GM13977 (cell line): ENCODE results near the gene TAF6L.

Experiments
- DNase-seq: peaks from one replicate; pipeline ENCODE4 v3.0.0; 2012; ENCODE audit warnings: low spot score
- CTCF ChIP-seq: IDR thresholded peaks from 2 replicates; pipeline ENCODE4 v1.5.1; 2012; ENCODE audit warnings: mild to moderate bottlenecking, control low read depth; ENCODE audit not compliant: insufficient read depth; ENCODE audit errors: extremely low read depth, missing control alignments
- in situ Hi-C: fragments of 300-500 bp; cut with MboI; formaldehyde crosslinking; loops from one replicate; pipeline ENCODE4 v1.12.0; 2022; ENCODE audit warnings: low sequenced_read_pairs, low pct_unique_long_range_greater_than_20kb, mixed read lengths, inconsistent platforms; ENCODE audit not compliant: unreplicated experiment

Gene TAF6L

GRCh38 chr11:62782753-62783152 lies 11.6 kb downstream of the TAF6L start:
- no peak for TF ChIP-seq CTCF
- in situ Hi-C loops: no loop called here
- no peak for DNase-seq

GRCh38 chr11:62786318-62787004 lies 15.3 kb downstream of the TAF6L start:
- peak; percentile 99 for TF ChIP-seq CTCF
- peak; percentile 94 for DNase-seq
- in situ Hi-C loops: no loop called here

- peak; percentile 98 for DNase-seq
- in situ Hi-C loops: no loop called here
- TF ChIP-seq CTCF: peak; percentile 68
These were observed 16.0 kb downstream of the TAF6L start, which contains the start of gene TMEM179B for GRCh38 chr11:62787005-62787759. TMEM179B (plus strand) TSS chr11:62787402; CDS start chr11:62787432, 30 bp downstream.

- TF ChIP-seq CTCF: no peak
- no peak for DNase-seq
- in situ Hi-C loops: no loop called here
These were observed 17.8 kb downstream of the TAF6L start for GRCh38 chr11:62788991-62789390.

GRCh38 chr11:62789576-62789975 lies 18.4 kb downstream of the TAF6L start:
- TF ChIP-seq CTCF: no peak
- no peak for DNase-seq
- in situ Hi-C loops: no loop called here

- no peak for TF ChIP-seq CTCF
- in situ Hi-C loops: no loop called here
- peak; percentile 92 for DNase-seq
These were observed 20.5 kb downstream of the TAF6L start, which contains the start of gene TMEM223 for GRCh38 chr11:62791501-62792201. TMEM223 (minus strand) TSS chr11:62792006; CDS start chr11:62791994, 12 bp downstream.
